Epithelial cell of proximal tubule (primary cell): Measurements from ENCODE around the gene LEAP2. TPM values are rescaled to one million over a fixed set of nuclear protein-coding genes. Genes with fewer than 3 reads are reported as not detected.

Experiments
- DNase-seq: peaks from one replicate; pipeline ENCODE4 v3.0.0-alpha.2; 2011; ENCODE audit warnings: low read depth
- H3K4me3 ChIP-seq: 2 replicates; pipeline ENCODE4 v1.5.1; 2011; ENCODE audit warnings: low read depth, mild to moderate bottlenecking, low read length
- CTCF ChIP-seq: conservative IDR thresholded peaks from 2 replicates; pipeline ENCODE4 v1.5.1; 2012; ENCODE audit warnings: low read depth, mild to moderate bottlenecking, low read length
- total RNA-seq: library from RNA; depleted of rRNA; stranded (reverse); fragments of >200 nt; gene quantifications from 2 replicates; pipeline ENCODE4 v1.2.3, GENCODE V29; 2015

Gene LEAP2
- total RNA-seq, 1 donor from 2014 or later, result 0.35 TPM

- no peak for DNase-seq
- no peak for TF ChIP-seq CTCF
- H3K4me3 ChIP-seq, result no peak overlapping the region
These were observed 36.2 kb downstream of the LEAP2 start for GRCh38 chr5:132909702-132910101.

- no peak overlapping the region for H3K4me3 ChIP-seq
- TF ChIP-seq CTCF, result no peak
- DNase-seq, result no peak
These were observed 42.2 kb downstream of the LEAP2 start for GRCh38 chr5:132915681-132916080.

- no peak for DNase-seq
- H3K4me3 ChIP-seq, result no peak overlapping the region
- no peak for TF ChIP-seq CTCF
These were observed 42.6 kb downstream of the LEAP2 start for GRCh38 chr5:132916086-132916485.

Other genes starting within 250 kb of the LEAP2 start
- not detected in 2 replicates for gene IL13, start 215.5 kb upstream of the LEAP2 start, total RNA-seq
- not detected in 2 replicates for gene IL4, start 199.7 kb upstream of the LEAP2 start, total RNA-seq
- 5.4 and 7.6 TPM in 2 replicates for gene KIF3A, start 136.1 kb upstream of the LEAP2 start, total RNA-seq
- 1.1 and 3.8 TPM in 2 replicates for gene CCNI2, start 126.2 kb upstream of the LEAP2 start, total RNA-seq
- 38.1 and 51.5 TPM in 2 replicates for gene SEPTIN8, start 96.4 kb upstream of the LEAP2 start, total RNA-seq
- 0.06 and 0.22 TPM in 2 replicates for gene SOWAHA, start 60.4 kb upstream of the LEAP2 start, total RNA-seq
- gene SHROOM1, start 43.0 kb upstream of the LEAP2 start, total RNA-seq, result 6.3 and 8.0 TPM in 2 replicates
- 0.14 and 0.52 TPM in 2 replicates for gene GDF9, start 7.2 kb upstream of the LEAP2 start, total RNA-seq
- 288 and 304 TPM in 2 replicates for gene UQCRQ, start 7.0 kb upstream of the LEAP2 start, total RNA-seq
- gene AFF4, start 90.0 kb downstream of the LEAP2 start, total RNA-seq, result 25.5 and 29.2 TPM in 2 replicates
- gene ZCCHC10, start 152.9 kb downstream of the LEAP2 start, total RNA-seq, result 12.7 and 88.8 TPM in 2 replicates
- gene HSPA4, start 178.3 kb downstream of the LEAP2 start, total RNA-seq, result 105 and 123 TPM in 2 replicates